H1 (cell line): Measurements from ENCODE around the gene CACNA2D3.

Experiments
- BACH1 ChIP-seq: IDR thresholded peaks from 2 replicates; pipeline ENCODE4 v1.6.1; 2012; ENCODE audit warnings: low read length, improper control_type of control experiment
- CREB1 ChIP-seq: IDR thresholded peaks from 2 replicates; pipeline ENCODE4 v1.6.1; 2012; ENCODE audit warnings: inconsistent platforms
- EZH2 ChIP-seq: fragments of 200-600 bp; sonication (generic); IDR thresholded peaks from 2 replicates; pipeline ENCODE4 v1.7.1; 2012; ENCODE audit warnings: low read depth, mild to moderate bottlenecking, moderate library complexity, low read length, inconsistent platforms; ENCODE audit not compliant: severe bottlenecking
- GABPA ChIP-seq: IDR thresholded peaks from 2 replicates; pipeline ENCODE4 v1.6.1; 2011; ENCODE audit warnings: mild to moderate bottlenecking, low read length, moderate library complexity, borderline replicate concordance; ENCODE audit not compliant: insufficient read depth
- JUND ChIP-seq: IDR thresholded peaks from 2 replicates; pipeline ENCODE4 v1.6.1; 2011; ENCODE audit warnings: mild to moderate bottlenecking, improper control_type of control experiment, low read length
- KDM1A ChIP-seq: fragments of 200-600, 300-600 bp; sonication (generic); IDR thresholded peaks from 2 replicates; pipeline ENCODE4 v1.7.1; 2016; ENCODE audit warnings: mild to moderate bottlenecking, low read length, borderline replicate concordance
- MAFK ChIP-seq: IDR thresholded peaks from 2 replicates; pipeline ENCODE4 v1.6.1; 2012; ENCODE audit warnings: low read depth, mild to moderate bottlenecking, improper control_type of control experiment, low read length
- RAD21 ChIP-seq, 2 experiments: IDR thresholded peaks in 1 of 2; conservative IDR thresholded peaks in 1 of 2; 2 replicates each; pipeline ENCODE4 v1.6.1; 2011; ENCODE audit warnings: low read depth in 2 of 2, low read length in 2 of 2, improper control_type of control experiment in 1 of 2, inconsistent platforms in 1 of 2, mild to moderate bottlenecking in 1 of 2, moderate library complexity in 1 of 2
- SRF ChIP-seq: IDR thresholded peaks from 2 replicates; pipeline ENCODE4 v1.6.1; 2011; ENCODE audit warnings: mild to moderate bottlenecking, low read depth, low read length, moderate library complexity
- TF ChIP-seq, protein P1 (sequence below): fragments of 300-600 bp; sonication (generic); IDR thresholded peaks from 2 replicates; pipeline ENCODE4 v1.7.1; 2012; ENCODE audit warnings: low read length, moderate library complexity, mild to moderate bottlenecking, inconsistent platforms; ENCODE audit not compliant: insufficient replicate concordance
- TF ChIP-seq, protein P2 (sequence below): IDR thresholded peaks from 2 replicates; pipeline ENCODE4 v1.6.1; 2012; ENCODE audit warnings: inconsistent platforms

DNA sequence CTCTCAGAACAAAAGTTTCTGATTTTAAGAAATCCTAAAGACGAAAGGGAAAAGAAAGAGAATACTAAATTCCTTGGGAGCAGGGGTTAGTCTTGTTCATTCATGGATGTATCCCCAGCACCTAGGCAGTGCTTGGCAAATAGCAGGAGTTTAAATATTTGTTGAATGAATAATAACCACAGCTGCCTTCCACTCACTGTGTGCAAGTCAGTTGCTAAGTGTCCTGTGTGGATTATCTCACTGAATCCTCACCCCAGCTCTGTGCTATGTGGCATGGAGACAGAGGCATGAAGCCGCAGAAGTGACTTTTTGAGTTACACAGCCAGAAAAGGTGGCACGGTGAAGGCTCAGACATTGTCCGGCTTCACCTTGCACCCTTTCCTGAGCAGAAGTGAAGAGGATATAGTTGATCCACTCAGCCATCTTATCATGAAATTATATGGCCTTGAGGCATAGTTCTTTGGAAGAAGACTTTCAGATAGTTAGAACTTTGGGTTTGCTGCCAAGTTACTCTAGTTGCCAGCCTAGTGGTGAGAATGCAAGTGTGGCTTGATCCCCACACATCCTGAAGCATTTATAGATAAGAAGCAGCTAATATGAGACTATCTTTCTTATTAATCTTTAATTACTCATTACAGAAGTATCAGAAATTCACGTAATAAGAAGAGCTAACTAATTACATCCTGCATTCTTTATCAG lies 450.0 kb downstream of the CACNA2D3 start:
- TF ChIP-seq GABPA (no peak), BACH1 (no peak), RAD21 (IDR thresholded peaks at IDR 0.05 in 1 of 2, conservative IDR thresholded peaks at IDR 0.05 in 1 of 2; ENCODE audit: low read depth in 2 of 2, low read length in 2 of 2) (no peak), MAFK (no peak), EZH2 (no peak), JUND (no peak), KDM1A (no peak), CREB1 (no peak), SRF (no peak)
- TF ChIP-seq, protein P1, sequence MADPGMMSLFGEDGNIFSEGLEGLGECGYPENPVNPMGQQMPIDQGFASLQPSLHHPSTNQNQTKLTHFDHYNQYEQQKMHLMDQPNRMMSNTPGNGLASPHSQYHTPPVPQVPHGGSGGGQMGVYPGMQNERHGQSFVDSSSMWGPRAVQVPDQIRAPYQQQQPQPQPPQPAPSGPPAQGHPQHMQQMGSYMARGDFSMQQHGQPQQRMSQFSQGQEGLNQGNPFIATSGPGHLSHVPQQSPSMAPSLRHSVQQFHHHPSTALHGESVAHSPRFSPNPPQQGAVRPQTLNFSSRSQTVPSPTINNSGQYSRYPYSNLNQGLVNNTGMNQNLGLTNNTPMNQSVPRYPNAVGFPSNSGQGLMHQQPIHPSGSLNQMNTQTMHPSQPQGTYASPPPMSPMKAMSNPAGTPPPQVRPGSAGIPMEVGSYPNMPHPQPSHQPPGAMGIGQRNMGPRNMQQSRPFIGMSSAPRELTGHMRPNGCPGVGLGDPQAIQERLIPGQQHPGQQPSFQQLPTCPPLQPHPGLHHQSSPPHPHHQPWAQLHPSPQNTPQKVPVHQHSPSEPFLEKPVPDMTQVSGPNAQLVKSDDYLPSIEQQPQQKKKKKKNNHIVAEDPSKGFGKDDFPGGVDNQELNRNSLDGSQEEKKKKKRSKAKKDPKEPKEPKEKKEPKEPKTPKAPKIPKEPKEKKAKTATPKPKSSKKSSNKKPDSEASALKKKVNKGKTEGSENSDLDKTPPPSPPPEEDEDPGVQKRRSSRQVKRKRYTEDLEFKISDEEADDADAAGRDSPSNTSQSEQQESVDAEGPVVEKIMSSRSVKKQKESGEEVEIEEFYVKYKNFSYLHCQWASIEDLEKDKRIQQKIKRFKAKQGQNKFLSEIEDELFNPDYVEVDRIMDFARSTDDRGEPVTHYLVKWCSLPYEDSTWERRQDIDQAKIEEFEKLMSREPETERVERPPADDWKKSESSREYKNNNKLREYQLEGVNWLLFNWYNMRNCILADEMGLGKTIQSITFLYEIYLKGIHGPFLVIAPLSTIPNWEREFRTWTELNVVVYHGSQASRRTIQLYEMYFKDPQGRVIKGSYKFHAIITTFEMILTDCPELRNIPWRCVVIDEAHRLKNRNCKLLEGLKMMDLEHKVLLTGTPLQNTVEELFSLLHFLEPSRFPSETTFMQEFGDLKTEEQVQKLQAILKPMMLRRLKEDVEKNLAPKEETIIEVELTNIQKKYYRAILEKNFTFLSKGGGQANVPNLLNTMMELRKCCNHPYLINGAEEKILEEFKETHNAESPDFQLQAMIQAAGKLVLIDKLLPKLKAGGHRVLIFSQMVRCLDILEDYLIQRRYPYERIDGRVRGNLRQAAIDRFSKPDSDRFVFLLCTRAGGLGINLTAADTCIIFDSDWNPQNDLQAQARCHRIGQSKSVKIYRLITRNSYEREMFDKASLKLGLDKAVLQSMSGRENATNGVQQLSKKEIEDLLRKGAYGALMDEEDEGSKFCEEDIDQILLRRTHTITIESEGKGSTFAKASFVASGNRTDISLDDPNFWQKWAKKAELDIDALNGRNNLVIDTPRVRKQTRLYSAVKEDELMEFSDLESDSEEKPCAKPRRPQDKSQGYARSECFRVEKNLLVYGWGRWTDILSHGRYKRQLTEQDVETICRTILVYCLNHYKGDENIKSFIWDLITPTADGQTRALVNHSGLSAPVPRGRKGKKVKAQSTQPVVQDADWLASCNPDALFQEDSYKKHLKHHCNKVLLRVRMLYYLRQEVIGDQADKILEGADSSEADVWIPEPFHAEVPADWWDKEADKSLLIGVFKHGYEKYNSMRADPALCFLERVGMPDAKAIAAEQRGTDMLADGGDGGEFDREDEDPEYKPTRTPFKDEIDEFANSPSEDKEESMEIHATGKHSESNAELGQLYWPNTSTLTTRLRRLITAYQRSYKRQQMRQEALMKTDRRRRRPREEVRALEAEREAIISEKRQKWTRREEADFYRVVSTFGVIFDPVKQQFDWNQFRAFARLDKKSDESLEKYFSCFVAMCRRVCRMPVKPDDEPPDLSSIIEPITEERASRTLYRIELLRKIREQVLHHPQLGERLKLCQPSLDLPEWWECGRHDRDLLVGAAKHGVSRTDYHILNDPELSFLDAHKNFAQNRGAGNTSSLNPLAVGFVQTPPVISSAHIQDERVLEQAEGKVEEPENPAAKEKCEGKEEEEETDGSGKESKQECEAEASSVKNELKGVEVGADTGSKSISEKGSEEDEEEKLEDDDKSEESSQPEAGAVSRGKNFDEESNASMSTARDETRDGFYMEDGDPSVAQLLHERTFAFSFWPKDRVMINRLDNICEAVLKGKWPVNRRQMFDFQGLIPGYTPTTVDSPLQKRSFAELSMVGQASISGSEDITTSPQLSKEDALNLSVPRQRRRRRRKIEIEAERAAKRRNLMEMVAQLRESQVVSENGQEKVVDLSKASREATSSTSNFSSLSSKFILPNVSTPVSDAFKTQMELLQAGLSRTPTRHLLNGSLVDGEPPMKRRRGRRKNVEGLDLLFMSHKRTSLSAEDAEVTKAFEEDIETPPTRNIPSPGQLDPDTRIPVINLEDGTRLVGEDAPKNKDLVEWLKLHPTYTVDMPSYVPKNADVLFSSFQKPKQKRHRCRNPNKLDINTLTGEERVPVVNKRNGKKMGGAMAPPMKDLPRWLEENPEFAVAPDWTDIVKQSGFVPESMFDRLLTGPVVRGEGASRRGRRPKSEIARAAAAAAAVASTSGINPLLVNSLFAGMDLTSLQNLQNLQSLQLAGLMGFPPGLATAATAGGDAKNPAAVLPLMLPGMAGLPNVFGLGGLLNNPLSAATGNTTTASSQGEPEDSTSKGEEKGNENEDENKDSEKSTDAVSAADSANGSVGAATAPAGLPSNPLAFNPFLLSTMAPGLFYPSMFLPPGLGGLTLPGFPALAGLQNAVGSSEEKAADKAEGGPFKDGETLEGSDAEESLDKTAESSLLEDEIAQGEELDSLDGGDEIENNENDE: no peak
- TF ChIP-seq, protein P2, sequence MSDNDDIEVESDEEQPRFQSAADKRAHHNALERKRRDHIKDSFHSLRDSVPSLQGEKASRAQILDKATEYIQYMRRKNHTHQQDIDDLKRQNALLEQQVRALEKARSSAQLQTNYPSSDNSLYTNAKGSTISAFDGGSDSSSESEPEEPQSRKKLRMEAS: no peak
